Neural cell (in vitro differentiated cells): ENCODE measurements around the gene WDR36. TPM values are rescaled to one million over a fixed set of nuclear protein-coding genes. Genes with fewer than 3 reads are reported as not detected.

Experiments used
- H2AFZ ChIP-seq: fragments of 200-600, 300-800 bp; sonication (generic), shearing (Covaris generic); 2 replicates; pipeline ENCODE4 v1.6.0; 2014; ENCODE audit warnings: low read depth, mild to moderate bottlenecking, antibody characterized with exemption, low read length, moderate library complexity
- H3F3A ChIP-seq: fragments of 200-600 bp; shearing (Covaris generic); 2 replicates; pipeline ENCODE4 v1.6.1; 2016; ENCODE audit warnings: mild to moderate bottlenecking, moderate library complexity, mixed read lengths, antibody characterized with exemption, low read length; ENCODE audit not compliant: insufficient read depth, poor library complexity, severe bottlenecking
- H3K27ac ChIP-seq: fragments of 200-600, 300-800 bp; sonication (generic), shearing (Covaris generic); 2 replicates; pipeline ENCODE4 v1.5.1; 2014; ENCODE audit warnings: mild to moderate bottlenecking, low read length, moderate library complexity
- H3K27me3 ChIP-seq: fragments of 300-800, 200-600 bp; sonication (generic), shearing (Covaris generic); 2 replicates; pipeline ENCODE4 v1.6.0; 2014; ENCODE audit warnings: mild to moderate bottlenecking, low read depth, low read length, moderate library complexity; ENCODE audit not compliant: insufficient read depth
- H3K36me3 ChIP-seq: fragments of 300-800, 200-600 bp; sonication (generic), shearing (Covaris generic); 2 replicates; pipeline ENCODE4 v1.5.1; 2014; ENCODE audit warnings: mild to moderate bottlenecking, antibody characterized with exemption, low read length, moderate library complexity; ENCODE audit not compliant: insufficient read depth
- H3K4me2 ChIP-seq: fragments of 300-800, 200-600 bp; sonication (generic), shearing (Covaris generic); 2 replicates; pipeline ENCODE4 v1.6.0; 2014; ENCODE audit warnings: mild to moderate bottlenecking, low read length
- H3K4me3 ChIP-seq: fragments of 300-800, 200-600 bp; sonication (generic), shearing (Covaris generic); 2 replicates; pipeline ENCODE4 v1.5.1; 2014; ENCODE audit warnings: mild to moderate bottlenecking, low read length, moderate library complexity
- H3K79me2 ChIP-seq: fragments of 200-600 bp; shearing (Covaris generic); replicated peaks from 2 replicates; pipeline ENCODE4 v1.6.0; 2014; ENCODE audit warnings: mild to moderate bottlenecking, low read length, moderate library complexity; ENCODE audit not compliant: insufficient read depth
- H3K9ac ChIP-seq: fragments of 300-800, 200-600 bp; sonication (generic), shearing (Covaris generic); 2 replicates; pipeline ENCODE4 v1.6.1; 2016; ENCODE audit warnings: mild to moderate bottlenecking, low read length, mixed read lengths
- H3K9me2 ChIP-seq: fragments of 200-600 bp; shearing (Covaris generic); 2 replicates; pipeline ENCODE4 v1.6.1; 2016; ENCODE audit warnings: mild to moderate bottlenecking, low read length, mixed read lengths; ENCODE audit not compliant: insufficient read depth
- H3K9me3 ChIP-seq: fragments of 200-600, 300-800 bp; sonication (generic), shearing (Covaris generic); 2 replicates; pipeline ENCODE4 v1.6.1; 2016; ENCODE audit warnings: mild to moderate bottlenecking, mixed run types, low read length, moderate library complexity, mixed read lengths
- H4K20me1 ChIP-seq: fragments of 200-600 bp; shearing (Covaris generic); 2 replicates; pipeline ENCODE4 v1.6.1; 2016; ENCODE audit warnings: mild to moderate bottlenecking, mixed run types; ENCODE audit not compliant: insufficient read depth
- CTCF ChIP-seq: fragments of 450-650 bp; IDR thresholded peaks from 2 replicates; pipeline ENCODE4 v1.5.1; 2014; ENCODE audit warnings: antibody characterized with exemption, mild to moderate bottlenecking, moderate library complexity; ENCODE audit not compliant: poor library complexity, severe bottlenecking
- EP300 ChIP-seq: fragments of 450-650 bp; conservative IDR thresholded peaks from 2 replicates; pipeline ENCODE4 v1.6.1; 2014; ENCODE audit warnings: antibody characterized with exemption, mild to moderate bottlenecking, moderate library complexity; ENCODE audit not compliant: poor library complexity, severe bottlenecking
- EZH2 ChIP-seq: fragments of 200-600, 300-800 bp; shearing (Covaris generic), sonication (generic); IDR thresholded peaks from 2 replicates; pipeline ENCODE4 v1.6.1; 2014; ENCODE audit warnings: antibody characterized with exemption, low read length, borderline replicate concordance, mild to moderate bottlenecking; ENCODE audit not compliant: insufficient read depth, poor library complexity, severe bottlenecking
- MXI1 ChIP-seq: fragments of 450-650 bp; conservative IDR thresholded peaks from 2 replicates; pipeline ENCODE4 v1.6.1; 2014; ENCODE audit warnings: antibody characterized with exemption, mild to moderate bottlenecking; ENCODE audit not compliant: poor library complexity, severe bottlenecking
- POLR2AphosphoS5 ChIP-seq: IDR thresholded peaks from 2 replicates; pipeline ENCODE4 v1.6.1; 2012
- RAD21 ChIP-seq: fragments of 450-650 bp; conservative IDR thresholded peaks from 2 replicates; pipeline ENCODE4 v1.6.1; 2014; ENCODE audit warnings: antibody characterized with exemption, mild to moderate bottlenecking, moderate library complexity
- SMC3 ChIP-seq: fragments of 450-650 bp; conservative IDR thresholded peaks from 2 replicates; pipeline ENCODE4 v1.6.1; 2014; ENCODE audit warnings: antibody characterized with exemption, mild to moderate bottlenecking, moderate library complexity; ENCODE audit not compliant: poor library complexity
- TAF1 ChIP-seq: IDR thresholded peaks from 2 replicates; pipeline ENCODE4 v1.6.1; 2012; ENCODE audit warnings: low read depth
- polyA plus RNA-seq: library from polyadenylated mRNA; depleted of rRNA; stranded (reverse); fragments of >200 nt; gene quantifications from 2 replicates; pipeline ENCODE4 v1.2.3, GENCODE V29; 2014
- TF ChIP-seq, protein P1 (sequence below): IDR thresholded peaks from 2 replicates; pipeline ENCODE4 v1.6.1; 2012; ENCODE audit warnings: borderline replicate concordance

WDR36 gene
- polyA plus RNA-seq, 1 donor from 2014 or later = 25.8 TPM

DNA sequence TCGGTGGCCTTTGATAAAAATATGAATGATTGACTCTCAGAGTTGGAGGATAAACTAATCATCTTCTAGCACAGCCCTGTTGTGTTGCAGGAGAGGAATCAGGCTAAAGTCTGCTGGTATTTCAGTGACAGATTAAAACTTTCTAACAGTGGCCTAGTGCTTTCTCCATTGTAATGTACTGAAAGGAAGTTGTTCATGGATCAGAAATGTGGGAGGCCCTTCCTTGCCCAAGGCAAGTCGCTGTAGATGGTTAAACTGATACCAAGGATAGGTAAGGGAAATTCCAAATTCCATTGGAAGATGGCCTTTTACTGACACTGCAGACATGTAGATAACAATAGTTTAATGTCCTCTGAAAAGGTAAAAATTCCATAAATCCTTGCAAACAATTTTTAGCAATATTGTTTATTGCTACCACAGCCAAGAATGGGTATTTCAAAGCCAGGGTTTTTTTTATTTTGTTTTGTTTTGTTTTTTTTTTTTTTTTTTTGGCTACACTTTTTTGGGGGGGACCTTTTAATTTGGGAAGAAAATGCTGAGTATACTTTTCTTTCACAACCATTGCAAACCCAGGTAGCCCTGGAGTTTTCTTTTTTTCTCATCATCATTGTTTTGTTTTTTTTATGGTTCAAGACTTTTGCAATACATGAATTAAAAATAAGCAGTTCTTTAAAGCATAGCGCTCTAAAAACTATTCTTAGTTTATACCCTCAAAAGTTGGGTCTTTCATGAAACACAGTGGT, 35.5 kb downstream of the WDR36 start:
- no peak overlapping the region for H3K9ac ChIP-seq
- H3K27me3 ChIP-seq = no peaks in the 10 kb centered on the region
- H3F3A ChIP-seq = no peaks in the 10 kb centered on the region
- peaks cover under 1% of the 10 kb centered on the region for H3K36me3 ChIP-seq
- TF ChIP-seq POLR2AphosphoS5 (no peak), TAF1 (no peak), RAD21 (no peak), EZH2 (no peak), EP300 (no peak), SMC3 (no peak), CTCF (no peak), MXI1 (no peak)
- TF ChIP-seq, protein P1, sequence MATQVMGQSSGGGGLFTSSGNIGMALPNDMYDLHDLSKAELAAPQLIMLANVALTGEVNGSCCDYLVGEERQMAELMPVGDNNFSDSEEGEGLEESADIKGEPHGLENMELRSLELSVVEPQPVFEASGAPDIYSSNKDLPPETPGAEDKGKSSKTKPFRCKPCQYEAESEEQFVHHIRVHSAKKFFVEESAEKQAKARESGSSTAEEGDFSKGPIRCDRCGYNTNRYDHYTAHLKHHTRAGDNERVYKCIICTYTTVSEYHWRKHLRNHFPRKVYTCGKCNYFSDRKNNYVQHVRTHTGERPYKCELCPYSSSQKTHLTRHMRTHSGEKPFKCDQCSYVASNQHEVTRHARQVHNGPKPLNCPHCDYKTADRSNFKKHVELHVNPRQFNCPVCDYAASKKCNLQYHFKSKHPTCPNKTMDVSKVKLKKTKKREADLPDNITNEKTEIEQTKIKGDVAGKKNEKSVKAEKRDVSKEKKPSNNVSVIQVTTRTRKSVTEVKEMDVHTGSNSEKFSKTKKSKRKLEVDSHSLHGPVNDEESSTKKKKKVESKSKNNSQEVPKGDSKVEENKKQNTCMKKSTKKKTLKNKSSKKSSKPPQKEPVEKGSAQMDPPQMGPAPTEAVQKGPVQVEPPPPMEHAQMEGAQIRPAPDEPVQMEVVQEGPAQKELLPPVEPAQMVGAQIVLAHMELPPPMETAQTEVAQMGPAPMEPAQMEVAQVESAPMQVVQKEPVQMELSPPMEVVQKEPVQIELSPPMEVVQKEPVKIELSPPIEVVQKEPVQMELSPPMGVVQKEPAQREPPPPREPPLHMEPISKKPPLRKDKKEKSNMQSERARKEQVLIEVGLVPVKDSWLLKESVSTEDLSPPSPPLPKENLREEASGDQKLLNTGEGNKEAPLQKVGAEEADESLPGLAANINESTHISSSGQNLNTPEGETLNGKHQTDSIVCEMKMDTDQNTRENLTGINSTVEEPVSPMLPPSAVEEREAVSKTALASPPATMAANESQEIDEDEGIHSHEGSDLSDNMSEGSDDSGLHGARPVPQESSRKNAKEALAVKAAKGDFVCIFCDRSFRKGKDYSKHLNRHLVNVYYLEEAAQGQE = no peak
- H3K9me3 ChIP-seq = no peaks in the 10 kb centered on the region
- H3K79me2 ChIP-seq = no peaks in the 10 kb centered on the region
- no peak overlapping the region for H3K4me2 ChIP-seq
- H3K4me3 ChIP-seq = no peak overlapping the region
- no peak overlapping the region for H3K27ac ChIP-seq
- no peak overlapping the region for H2AFZ ChIP-seq
- H4K20me1 ChIP-seq = no peaks in the 10 kb centered on the region
- no peaks in the 10 kb centered on the region for H3K9me2 ChIP-seq

DNA sequence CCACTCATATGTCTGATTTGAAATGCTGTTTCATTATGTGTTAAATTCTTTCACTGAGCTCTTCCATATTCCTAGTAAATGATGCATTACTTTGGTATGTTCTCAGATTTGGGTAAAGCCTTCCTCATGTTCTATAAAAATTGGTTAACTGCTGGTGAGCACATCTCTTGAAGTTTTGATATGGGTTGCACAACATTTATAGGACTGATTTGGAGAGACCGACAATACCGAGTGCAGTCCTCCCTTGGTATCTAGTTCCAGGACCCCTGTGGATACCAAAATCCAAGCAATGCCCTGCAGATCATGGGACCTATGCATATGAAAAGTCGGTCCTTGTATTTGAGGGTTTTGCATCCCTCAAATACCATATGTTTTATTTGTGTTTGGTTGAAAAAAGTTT, 37.8 kb downstream of the WDR36 start:
- no peaks in the 10 kb centered on the region for H3K9me3 ChIP-seq
- H3K9me2 ChIP-seq = no peaks in the 10 kb centered on the region
- no peaks in the 10 kb centered on the region for H4K20me1 ChIP-seq
- H2AFZ ChIP-seq = no peak overlapping the region
- H3F3A ChIP-seq = no peaks in the 10 kb centered on the region
- H3K79me2 ChIP-seq = no peaks in the 10 kb centered on the region
- H3K4me3 ChIP-seq = no peak overlapping the region
- H3K27ac ChIP-seq = no peak overlapping the region
- no peaks in the 10 kb centered on the region for H3K36me3 ChIP-seq
- no peaks in the 10 kb centered on the region for H3K27me3 ChIP-seq
- TF ChIP-seq EZH2 = no peak
- TF ChIP-seq TAF1 = no peak
- no peak for TF ChIP-seq CTCF
- no peak for TF ChIP-seq SMC3
- TF ChIP-seq EP300 = no peak
- TF ChIP-seq MXI1 = no peak
- TF ChIP-seq POLR2AphosphoS5 = no peak
- TF ChIP-seq RAD21 = no peak
- TF ChIP-seq, protein P1 = no peak
- no peak overlapping the region for H3K4me2 ChIP-seq
- H3K9ac ChIP-seq = no peak overlapping the region
